ENCODE data around the gene NLGN1.

The NLGN1 gene

DNA sequence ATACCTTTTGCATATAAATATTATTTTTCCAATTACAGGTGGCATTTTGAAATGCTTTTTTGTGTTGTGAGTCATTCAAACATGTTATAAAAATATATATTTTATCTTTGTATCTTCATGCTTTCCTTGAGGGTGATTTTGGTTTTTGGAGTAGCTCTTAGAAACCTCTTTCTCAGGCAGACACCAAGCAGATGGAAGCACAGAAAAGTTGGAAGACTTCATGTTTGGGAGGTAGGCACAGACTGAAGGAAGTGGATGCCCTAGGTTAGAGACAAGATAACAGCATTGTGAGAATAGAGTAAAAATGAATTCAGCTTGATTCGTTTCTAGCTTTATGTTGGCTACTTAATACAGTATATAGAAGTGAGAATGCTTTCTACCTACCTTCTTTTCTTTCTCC lies 338.3 kb downstream of the NLGN1 start:
- TF ChIP-seq SNAI2 (CRISPR knock-in tag; IDR thresholded peaks at IDR 0.05): no peak
- TF ChIP-seq OSR1 (CRISPR knock-in tag; IDR thresholded peaks at IDR 0.05): no peak
- TF ChIP-seq TCF4 (CRISPR knock-in tag; IDR thresholded peaks at IDR 0.05; ENCODE audit: borderline replicate concordance): no peak
- TF ChIP-seq ZFP3 (CRISPR knock-in tag; IDR thresholded peaks at IDR 0.05): no peak
- TF ChIP-seq, protein P1, sequence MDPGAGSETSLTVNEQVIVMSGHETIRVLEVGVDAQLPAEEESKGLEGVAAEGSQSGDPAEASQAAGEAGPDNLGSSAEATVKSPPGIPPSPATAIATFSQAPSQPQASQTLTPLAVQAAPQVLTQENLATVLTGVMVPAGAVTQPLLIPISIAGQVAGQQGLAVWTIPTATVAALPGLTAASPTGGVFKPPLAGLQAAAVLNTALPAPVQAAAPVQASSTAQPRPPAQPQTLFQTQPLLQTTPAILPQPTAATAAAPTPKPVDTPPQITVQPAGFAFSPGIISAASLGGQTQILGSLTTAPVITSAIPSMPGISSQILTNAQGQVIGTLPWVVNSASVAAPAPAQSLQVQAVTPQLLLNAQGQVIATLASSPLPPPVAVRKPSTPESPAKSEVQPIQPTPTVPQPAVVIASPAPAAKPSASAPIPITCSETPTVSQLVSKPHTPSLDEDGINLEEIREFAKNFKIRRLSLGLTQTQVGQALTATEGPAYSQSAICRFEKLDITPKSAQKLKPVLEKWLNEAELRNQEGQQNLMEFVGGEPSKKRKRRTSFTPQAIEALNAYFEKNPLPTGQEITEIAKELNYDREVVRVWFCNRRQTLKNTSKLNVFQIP (CRISPR knock-in tag; IDR thresholded peaks at IDR 0.05; ENCODE audit: borderline replicate concordance, low read depth): no peak
- TF ChIP-seq RARB (CRISPR knock-in tag; IDR thresholded peaks at IDR 0.05): no peak
- no peak for TF ChIP-seq ZNF70 (CRISPR knock-in tag; IDR thresholded peaks at IDR 0.05)
- no peak for TF ChIP-seq BACH2 (CRISPR knock-in tag; IDR thresholded peaks at IDR 0.05; ENCODE audit: borderline replicate concordance)
- TF ChIP-seq, protein P2, sequence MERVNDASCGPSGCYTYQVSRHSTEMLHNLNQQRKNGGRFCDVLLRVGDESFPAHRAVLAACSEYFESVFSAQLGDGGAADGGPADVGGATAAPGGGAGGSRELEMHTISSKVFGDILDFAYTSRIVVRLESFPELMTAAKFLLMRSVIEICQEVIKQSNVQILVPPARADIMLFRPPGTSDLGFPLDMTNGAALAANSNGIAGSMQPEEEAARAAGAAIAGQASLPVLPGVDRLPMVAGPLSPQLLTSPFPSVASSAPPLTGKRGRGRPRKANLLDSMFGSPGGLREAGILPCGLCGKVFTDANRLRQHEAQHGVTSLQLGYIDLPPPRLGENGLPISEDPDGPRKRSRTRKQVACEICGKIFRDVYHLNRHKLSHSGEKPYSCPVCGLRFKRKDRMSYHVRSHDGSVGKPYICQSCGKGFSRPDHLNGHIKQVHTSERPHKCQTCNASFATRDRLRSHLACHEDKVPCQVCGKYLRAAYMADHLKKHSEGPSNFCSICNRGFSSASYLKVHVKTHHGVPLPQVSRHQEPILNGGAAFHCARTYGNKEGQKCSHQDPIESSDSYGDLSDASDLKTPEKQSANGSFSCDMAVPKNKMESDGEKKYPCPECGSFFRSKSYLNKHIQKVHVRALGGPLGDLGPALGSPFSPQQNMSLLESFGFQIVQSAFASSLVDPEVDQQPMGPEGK (CRISPR knock-in tag; IDR thresholded peaks at IDR 0.05; ENCODE audit: borderline replicate concordance): no peak
- no peak for TF ChIP-seq GLIS3 (CRISPR knock-in tag; IDR thresholded peaks at IDR 0.05)
- no peak for TF ChIP-seq ZNF565 (CRISPR knock-in tag; conservative IDR thresholded peaks at IDR 0.05; ENCODE audit: low read depth)
- TF ChIP-seq, protein P3, sequence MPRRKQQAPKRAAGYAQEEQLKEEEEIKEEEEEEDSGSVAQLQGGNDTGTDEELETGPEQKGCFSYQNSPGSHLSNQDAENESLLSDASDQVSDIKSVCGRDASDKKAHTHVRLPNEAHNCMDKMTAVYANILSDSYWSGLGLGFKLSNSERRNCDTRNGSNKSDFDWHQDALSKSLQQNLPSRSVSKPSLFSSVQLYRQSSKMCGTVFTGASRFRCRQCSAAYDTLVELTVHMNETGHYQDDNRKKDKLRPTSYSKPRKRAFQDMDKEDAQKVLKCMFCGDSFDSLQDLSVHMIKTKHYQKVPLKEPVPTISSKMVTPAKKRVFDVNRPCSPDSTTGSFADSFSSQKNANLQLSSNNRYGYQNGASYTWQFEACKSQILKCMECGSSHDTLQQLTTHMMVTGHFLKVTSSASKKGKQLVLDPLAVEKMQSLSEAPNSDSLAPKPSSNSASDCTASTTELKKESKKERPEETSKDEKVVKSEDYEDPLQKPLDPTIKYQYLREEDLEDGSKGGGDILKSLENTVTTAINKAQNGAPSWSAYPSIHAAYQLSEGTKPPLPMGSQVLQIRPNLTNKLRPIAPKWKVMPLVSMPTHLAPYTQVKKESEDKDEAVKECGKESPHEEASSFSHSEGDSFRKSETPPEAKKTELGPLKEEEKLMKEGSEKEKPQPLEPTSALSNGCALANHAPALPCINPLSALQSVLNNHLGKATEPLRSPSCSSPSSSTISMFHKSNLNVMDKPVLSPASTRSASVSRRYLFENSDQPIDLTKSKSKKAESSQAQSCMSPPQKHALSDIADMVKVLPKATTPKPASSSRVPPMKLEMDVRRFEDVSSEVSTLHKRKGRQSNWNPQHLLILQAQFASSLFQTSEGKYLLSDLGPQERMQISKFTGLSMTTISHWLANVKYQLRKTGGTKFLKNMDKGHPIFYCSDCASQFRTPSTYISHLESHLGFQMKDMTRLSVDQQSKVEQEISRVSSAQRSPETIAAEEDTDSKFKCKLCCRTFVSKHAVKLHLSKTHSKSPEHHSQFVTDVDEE (CRISPR knock-in tag; IDR thresholded peaks at IDR 0.05): no peak
- TF ChIP-seq ISL1 (CRISPR knock-in tag; IDR thresholded peaks at IDR 0.05): no peak
- TF ChIP-seq ZNF8 (CRISPR knock-in tag; IDR thresholded peaks at IDR 0.05): no peak
- TF ChIP-seq, protein P4, sequence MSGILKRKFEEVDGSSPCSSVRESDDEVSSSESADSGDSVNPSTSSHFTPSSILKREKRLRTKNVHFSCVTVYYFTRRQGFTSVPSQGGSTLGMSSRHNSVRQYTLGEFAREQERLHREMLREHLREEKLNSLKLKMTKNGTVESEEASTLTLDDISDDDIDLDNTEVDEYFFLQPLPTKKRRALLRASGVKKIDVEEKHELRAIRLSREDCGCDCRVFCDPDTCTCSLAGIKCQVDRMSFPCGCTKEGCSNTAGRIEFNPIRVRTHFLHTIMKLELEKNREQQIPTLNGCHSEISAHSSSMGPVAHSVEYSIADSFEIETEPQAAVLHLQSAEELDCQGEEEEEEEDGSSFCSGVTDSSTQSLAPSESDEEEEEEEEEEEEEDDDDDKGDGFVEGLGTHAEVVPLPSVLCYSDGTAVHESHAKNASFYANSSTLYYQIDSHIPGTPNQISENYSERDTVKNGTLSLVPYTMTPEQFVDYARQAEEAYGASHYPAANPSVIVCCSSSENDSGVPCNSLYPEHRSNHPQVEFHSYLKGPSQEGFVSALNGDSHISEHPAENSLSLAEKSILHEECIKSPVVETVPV (CRISPR knock-in tag; IDR thresholded peaks at IDR 0.05): no peak
- TF ChIP-seq ZC3H10 (CRISPR knock-in tag; IDR thresholded peaks at IDR 0.05): no peak
- ATAC-seq: no peak

DNA sequence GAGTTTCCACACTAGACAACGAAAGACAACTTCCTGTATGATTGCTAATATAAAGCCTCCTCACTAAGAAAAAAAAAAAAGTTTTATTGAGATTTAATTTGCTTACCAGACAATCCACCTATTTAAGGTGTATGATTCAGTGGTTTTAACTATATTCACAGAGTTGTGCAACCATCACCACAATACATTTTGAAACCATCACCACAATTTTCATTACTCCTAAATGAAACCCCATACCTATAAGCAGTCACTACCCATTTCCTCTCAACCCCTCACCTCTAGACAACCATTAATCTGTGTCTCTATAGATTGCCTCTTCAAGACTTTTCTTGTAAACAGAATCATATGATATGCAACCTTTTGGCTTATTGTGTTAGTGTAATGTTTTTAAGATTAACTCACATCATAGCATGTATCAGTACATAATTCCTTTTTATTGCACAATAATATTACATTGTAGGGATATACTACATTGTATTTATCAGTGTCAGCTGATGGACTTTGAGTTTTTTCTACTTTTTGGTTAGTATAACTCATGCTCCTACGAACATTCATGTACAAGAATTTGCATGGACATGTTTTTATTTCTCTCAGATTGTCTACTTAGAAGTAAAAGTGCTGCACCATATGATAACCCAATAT lies 339.7 kb downstream of the NLGN1 start:
- ATAC-seq: no peak
- TF ChIP-seq ESRRG (CRISPR knock-in tag; IDR thresholded peaks at IDR 0.05): no peak
- no peak for TF ChIP-seq ISL1 (CRISPR knock-in tag; IDR thresholded peaks at IDR 0.05)
- no peak for TF ChIP-seq GLIS3 (CRISPR knock-in tag; IDR thresholded peaks at IDR 0.05)
- no peak for TF ChIP-seq ZFP3 (CRISPR knock-in tag; IDR thresholded peaks at IDR 0.05)
- no peak for TF ChIP-seq TOX (CRISPR knock-in tag; IDR thresholded peaks at IDR 0.05; ENCODE audit: borderline replicate concordance)
- TF ChIP-seq OSR1 (CRISPR knock-in tag; IDR thresholded peaks at IDR 0.05): no peak
- TF ChIP-seq, protein P4 (CRISPR knock-in tag; IDR thresholded peaks at IDR 0.05): no peak
- TF ChIP-seq RARB (CRISPR knock-in tag; IDR thresholded peaks at IDR 0.05): no peak
- TF ChIP-seq, protein P3 (CRISPR knock-in tag; IDR thresholded peaks at IDR 0.05): no peak

Data from SK-N-SH treated with all-trans-retinoic acid at 6 μM for 48 hours (cell line).